Activated naive CD8-positive, alpha-beta T cell treated with anti-CD3 and anti-CD28 coated beads, Interleukin-2, amount 50 U/mL, for 24 hours (primary cell): ENCODE measurements around the gene NPEPPS.
A peak's percentile ranks its signal among the peaks of the same experiment; 100 is the strongest.
"Not testable (repeated sequence)": the region's sequence is repeated elsewhere in the genome, so short reads cannot be mapped to it uniquely, and the experiment has no call there.

Experiments
- ATAC-seq: fragments of 150-1000 bp; cut with Tn5 transposase; one replicate; pipeline ENCODE4 v1.10.0; 2021
- DNase-seq: peaks from one replicate; pipeline ENCODE4 v3.0.0; 2021
- H3K27ac Mint-ChIP-seq: one replicate; pipeline ENCODE4 v1.8.0; 2021; ENCODE audit warnings: mild to moderate bottlenecking, mixed read lengths
- H3K27me3 Mint-ChIP-seq: one replicate; pipeline ENCODE4 v1.8.0; 2021; ENCODE audit warnings: mixed read lengths
- H3K36me3 Mint-ChIP-seq: one replicate; pipeline ENCODE4 v1.8.0; 2021; ENCODE audit warnings: low read depth, mixed read lengths
- H3K4me1 Mint-ChIP-seq: one replicate; pipeline ENCODE4 v1.8.0; 2021; ENCODE audit warnings: mixed read lengths
- H3K4me3 Mint-ChIP-seq: one replicate; pipeline ENCODE4 v1.8.0; 2021; ENCODE audit warnings: mild to moderate bottlenecking, moderate library complexity, mixed read lengths
- H3K9me3 Mint-ChIP-seq: one replicate; pipeline ENCODE4 v1.8.0; 2021; ENCODE audit warnings: mixed read lengths

The NPEPPS gene

GRCh38 chr17:47539085-47539484 lies 8.2 kb downstream of the NPEPPS start:
- H3K27me3 Mint-ChIP-seq, H3K27ac Mint-ChIP-seq, H3K4me3 Mint-ChIP-seq, ATAC-seq, H3K36me3 Mint-ChIP-seq, DNase-seq, H3K4me1 Mint-ChIP-seq, H3K9me3 Mint-ChIP-seq: not testable (repeated sequence)

GRCh38 chr17:47541676-47542075 lies 10.8 kb downstream of the NPEPPS start:
- ATAC-seq, H3K27ac Mint-ChIP-seq, H3K4me1 Mint-ChIP-seq, H3K4me3 Mint-ChIP-seq, H3K27me3 Mint-ChIP-seq, H3K9me3 Mint-ChIP-seq, H3K36me3 Mint-ChIP-seq, DNase-seq: not testable (repeated sequence)

GRCh38 chr17:47544327-47544726 lies 13.4 kb downstream of the NPEPPS start:
- H3K36me3 Mint-ChIP-seq = peaks cover 15% of the 10 kb centered on the region
- H3K9me3 Mint-ChIP-seq, H3K27me3 Mint-ChIP-seq, ATAC-seq, H3K27ac Mint-ChIP-seq, H3K4me3 Mint-ChIP-seq, DNase-seq, H3K4me1 Mint-ChIP-seq: not testable (repeated sequence)

- not testable (repeated sequence) for DNase-seq, H3K4me3 Mint-ChIP-seq, H3K4me1 Mint-ChIP-seq, H3K9me3 Mint-ChIP-seq, ATAC-seq, H3K27me3 Mint-ChIP-seq, H3K27ac Mint-ChIP-seq
- H3K36me3 Mint-ChIP-seq = peaks cover 13% of the 10 kb centered on the region
These were observed 23.8 kb downstream of the NPEPPS start for GRCh38 chr17:47554733-47555132.

- not testable (repeated sequence) for H3K4me1 Mint-ChIP-seq, H3K4me3 Mint-ChIP-seq, ATAC-seq, H3K27ac Mint-ChIP-seq, H3K9me3 Mint-ChIP-seq, DNase-seq, H3K27me3 Mint-ChIP-seq, H3K36me3 Mint-ChIP-seq
These were observed 25.2 kb downstream of the NPEPPS start for GRCh38 chr17:47556108-47556507.

- not testable (repeated sequence) for H3K36me3 Mint-ChIP-seq, ATAC-seq, DNase-seq, H3K27me3 Mint-ChIP-seq, H3K27ac Mint-ChIP-seq, H3K4me3 Mint-ChIP-seq, H3K9me3 Mint-ChIP-seq
- H3K4me1 Mint-ChIP-seq = peaks cover 11% of the 10 kb centered on the region
These were observed 29.7 kb downstream of the NPEPPS start for GRCh38 chr17:47560517-47561043.

- H3K27me3 Mint-ChIP-seq, H3K36me3 Mint-ChIP-seq, H3K9me3 Mint-ChIP-seq, H3K4me3 Mint-ChIP-seq, ATAC-seq, DNase-seq: not testable (repeated sequence)
- Mint-ChIP-seq H3K4me1 (peaks cover 12% of the 10 kb centered on the region), H3K27ac (peak overlapping the region; percentile 57)
These were observed 30.9 kb downstream of the NPEPPS start for GRCh38 chr17:47561698-47562405.

- H3K36me3 Mint-ChIP-seq, H3K4me3 Mint-ChIP-seq, H3K27me3 Mint-ChIP-seq, DNase-seq, H3K9me3 Mint-ChIP-seq, ATAC-seq, H3K27ac Mint-ChIP-seq: not testable (repeated sequence)
- H3K4me1 Mint-ChIP-seq = peaks cover 17% of the 10 kb centered on the region
These were observed 31.4 kb downstream of the NPEPPS start for GRCh38 chr17:47562406-47562705.

GRCh38 chr17:47567261-47567660 lies 36.4 kb downstream of the NPEPPS start:
- ATAC-seq, DNase-seq, H3K27ac Mint-ChIP-seq, H3K4me1 Mint-ChIP-seq, H3K36me3 Mint-ChIP-seq, H3K9me3 Mint-ChIP-seq, H3K27me3 Mint-ChIP-seq, H3K4me3 Mint-ChIP-seq: not testable (repeated sequence)

- H3K27me3 Mint-ChIP-seq, H3K4me1 Mint-ChIP-seq, H3K4me3 Mint-ChIP-seq, DNase-seq, ATAC-seq, H3K9me3 Mint-ChIP-seq: not testable (repeated sequence)
- Mint-ChIP-seq H3K36me3 (peaks cover 15% of the 10 kb centered on the region), H3K27ac (peak overlapping the region; percentile 5)
These were observed 41.7 kb downstream of the NPEPPS start for GRCh38 chr17:47572561-47572960.

GRCh38 chr17:47582416-47582815 lies 51.5 kb downstream of the NPEPPS start:
- not testable (repeated sequence) for H3K27ac Mint-ChIP-seq, H3K9me3 Mint-ChIP-seq, DNase-seq, H3K4me1 Mint-ChIP-seq, H3K4me3 Mint-ChIP-seq, ATAC-seq, H3K27me3 Mint-ChIP-seq
- H3K36me3 Mint-ChIP-seq = peaks cover 10% of the 10 kb centered on the region

GRCh38 chr17:47586378-47587055 lies 55.6 kb downstream of the NPEPPS start:
- DNase-seq, H3K9me3 Mint-ChIP-seq, ATAC-seq, H3K27ac Mint-ChIP-seq, H3K4me1 Mint-ChIP-seq, H3K4me3 Mint-ChIP-seq, H3K27me3 Mint-ChIP-seq: not testable (repeated sequence)
- H3K36me3 Mint-ChIP-seq = peaks cover 13% of the 10 kb centered on the region

GRCh38 chr17:47593522-47593921 lies 62.6 kb downstream of the NPEPPS start:
- peaks cover 28% of the 10 kb centered on the region for H3K36me3 Mint-ChIP-seq
- H3K27ac Mint-ChIP-seq, ATAC-seq, H3K4me3 Mint-ChIP-seq, H3K4me1 Mint-ChIP-seq, H3K9me3 Mint-ChIP-seq, DNase-seq, H3K27me3 Mint-ChIP-seq: not testable (repeated sequence)

- Mint-ChIP-seq H3K4me1 (no peaks in the 10 kb centered on the region), H3K27me3 (no peaks in the 10 kb centered on the region), H3K27ac (no peak overlapping the region), H3K4me3 (no peak overlapping the region), H3K9me3 (no peaks in the 10 kb centered on the region), H3K36me3 (peaks cover 46% of the 10 kb centered on the region)
- no peak for DNase-seq
- no peak for ATAC-seq
These were observed 73.1 kb downstream of the NPEPPS start for GRCh38 chr17:47603830-47604597.

GRCh38 chr17:47604598-47604927 lies 73.7 kb downstream of the NPEPPS start:
- Mint-ChIP-seq H3K27ac (no peak overlapping the region), H3K9me3 (no peaks in the 10 kb centered on the region), H3K4me3 (no peak overlapping the region), H3K27me3 (no peaks in the 10 kb centered on the region), H3K36me3 (peaks cover 45% of the 10 kb centered on the region), H3K4me1 (no peaks in the 10 kb centered on the region)
- no peak for ATAC-seq
- no peak for DNase-seq
